Hematopoietic multipotent progenitor cell treated with erythropoietin and hydrocortisone succinate and interleukin-3 and kit ligand, for 6 days (in vitro differentiated cells): ENCODE results near the gene SMCO3.

Experiments used
- DNase-seq: peaks from one replicate; pipeline ENCODE4 v3.0.0-alpha.2; 2015

SMCO3 gene

GRCh38 chr12:14814014-14814413, at the start of gene SMCO3:
TSS of gene SMCO3 (minus strand) at chr12:14814182. CDS start at chr12:14806680, 7,502 bp downstream.
- no peak for DNase-seq

- no peak for DNase-seq
Measured at GRCh38 chr12:14860490-14860889, 46.5 kb upstream of the SMCO3 start.

- DNase-seq = no peak
Measured at GRCh38 chr12:14858513-14858912, 44.5 kb upstream of the SMCO3 start.

GRCh38 chr12:14854586-14855183, 40.7 kb upstream of the SMCO3 start:
- DNase-seq = no peak

- DNase-seq = peak; percentile 54
Measured at GRCh38 chr12:14853961-14854360, 40.0 kb upstream of the SMCO3 start.

GRCh38 chr12:14852880-14853279, 38.9 kb upstream of the SMCO3 start:
- DNase-seq = no peak

GRCh38 chr12:14850929-14851663, 37.1 kb upstream of the SMCO3 start:
- DNase-seq = no peak

GRCh38 chr12:14849661-14850060, 35.7 kb upstream of the SMCO3 start:
- DNase-seq = no peak

GRCh38 chr12:14846876-14847580, 33.0 kb upstream of the SMCO3 start:
- DNase-seq = no peak

GRCh38 chr12:14846042-14846587, 32.1 kb upstream of the SMCO3 start:
- peak; percentile 65 for DNase-seq

GRCh38 chr12:14845350-14845750, 31.4 kb upstream of the SMCO3 start:
- DNase-seq = peak; percentile 88

GRCh38 chr12:14844401-14844800, 30.4 kb upstream of the SMCO3 start:
- peak; percentile 10 for DNase-seq

- peak; percentile 95 for DNase-seq
Measured at GRCh38 chr12:14843425-14843887, 29.5 kb upstream of the SMCO3 start, which contains the start of gene ART4. TSS of gene ART4 (minus strand) at chr12:14843526. CDS start at chr12:14843113, 413 bp downstream.

GRCh38 chr12:14842315-14842714, 28.3 kb upstream of the SMCO3 start:
- DNase-seq = no peak

- DNase-seq = no peak
Measured at GRCh38 chr12:14841761-14842160, 27.8 kb upstream of the SMCO3 start.

- DNase-seq = no peak
Measured at GRCh38 chr12:14840616-14841015, 26.6 kb upstream of the SMCO3 start.

GRCh38 chr12:14839262-14839661, 25.3 kb upstream of the SMCO3 start:
- no peak for DNase-seq

GRCh38 chr12:14836336-14837210, 22.6 kb upstream of the SMCO3 start:
- DNase-seq = peak; percentile 39

GRCh38 chr12:14834509-14834908, 20.5 kb upstream of the SMCO3 start:
- DNase-seq = peak; percentile 14

GRCh38 chr12:14833952-14834351, 20.0 kb upstream of the SMCO3 start:
- DNase-seq = peak; percentile 36

- no peak for DNase-seq
Measured at GRCh38 chr12:14833336-14833735, 19.4 kb upstream of the SMCO3 start.

- no peak for DNase-seq
Measured at GRCh38 chr12:14828892-14829291, 14.9 kb upstream of the SMCO3 start.
